Type B pancreatic cell (in vitro differentiated cells): ENCODE data around the gene SLC5A2. TPM values are rescaled to one million over a fixed set of nuclear protein-coding genes. Genes with fewer than 3 reads are reported as not detected.
"Not testable (repeated sequence)": the region's sequence is repeated elsewhere in the genome, so short reads cannot be mapped to it uniquely, and the experiment has no call there.

Experiments used
- DNase-seq: peaks from one replicate; pipeline ENCODE4 v3.0.0; 2021; ENCODE audit warnings: mixed read lengths; ENCODE audit not compliant: unreplicated experiment; ENCODE audit errors: extremely low spot score
- H3K27ac Mint-ChIP-seq: 2 replicates; pipeline ENCODE4 v1.8.0; 2021; ENCODE audit warnings: mild to moderate bottlenecking, mixed read lengths
- H3K27me3 Mint-ChIP-seq: 2 replicates; pipeline ENCODE4 v1.8.0; 2021; ENCODE audit warnings: mixed read lengths
- H3K36me3 Mint-ChIP-seq: 2 replicates; pipeline ENCODE4 v1.8.0; 2021; ENCODE audit warnings: mixed read lengths
- H3K4me1 Mint-ChIP-seq: one replicate; pipeline ENCODE4 v1.8.0; 2021; ENCODE audit warnings: mixed read lengths; ENCODE audit not compliant: unreplicated experiment
- H3K4me3 Mint-ChIP-seq: 2 replicates; pipeline ENCODE4 v1.8.0; 2021; ENCODE audit warnings: mild to moderate bottlenecking, mixed read lengths
- H3K9me3 Mint-ChIP-seq: 2 replicates; pipeline ENCODE4 v1.8.0; 2021; ENCODE audit warnings: mixed read lengths
- CTCF ChIP-seq: fragments of 200-600 bp; sonication (generic); conservative IDR thresholded peaks from 2 replicates; pipeline ENCODE4 v1.5.0; 2021; ENCODE audit warnings: antibody characterized with exemption, mild to moderate bottlenecking
- total RNA-seq: library from RNA; stranded (reverse); gene quantifications from 2 replicates; pipeline ENCODE4 v1.2.1, GENCODE V29; 2021; ENCODE audit warnings: low replicate concordance

Gene SLC5A2
- total RNA-seq, 1 donor from 2014 or later: 0.41 TPM

- Mint-ChIP-seq H3K9me3 (no peaks in the 10 kb centered on the region), H3K4me3 (no peak overlapping the region), H3K36me3 (no peaks in the 10 kb centered on the region), H3K27ac (no peak overlapping the region), H3K27me3 (peaks cover 36% of the 10 kb centered on the region), H3K4me1 (no peaks in the 10 kb centered on the region)
- no peak for DNase-seq
- TF ChIP-seq CTCF: no peak
Observed at GRCh38 chr16:31521368-31521767, 38.4 kb downstream of the SLC5A2 start.

- no peaks in the 10 kb centered on the region for H3K36me3 Mint-ChIP-seq
- DNase-seq: no peak
- H3K27ac Mint-ChIP-seq: no peak overlapping the region
- H3K9me3 Mint-ChIP-seq: no peaks in the 10 kb centered on the region
- H3K4me3 Mint-ChIP-seq: no peak overlapping the region
- H3K27me3 Mint-ChIP-seq: peaks cover 36% of the 10 kb centered on the region
- TF ChIP-seq CTCF: no peak
- no peaks in the 10 kb centered on the region for H3K4me1 Mint-ChIP-seq
Observed at GRCh38 chr16:31522071-31522470, 39.1 kb downstream of the SLC5A2 start.

- not testable (repeated sequence) for H3K4me1 Mint-ChIP-seq, H3K27ac Mint-ChIP-seq, H3K36me3 Mint-ChIP-seq, H3K4me3 Mint-ChIP-seq, H3K9me3 Mint-ChIP-seq, DNase-seq
- H3K27me3 Mint-ChIP-seq: peaks cover 30% of the 10 kb centered on the region
Observed at GRCh38 chr16:31523768-31524167, 40.8 kb downstream of the SLC5A2 start.

- Mint-ChIP-seq H3K36me3 (no peaks in the 10 kb centered on the region), H3K27me3 (peaks cover 30% of the 10 kb centered on the region), H3K4me3 (no peak overlapping the region), H3K9me3 (no peaks in the 10 kb centered on the region), H3K27ac (no peak overlapping the region), H3K4me1 (no peaks in the 10 kb centered on the region)
- no peak for TF ChIP-seq CTCF
- no peak for DNase-seq
Observed at GRCh38 chr16:31525113-31525512, 42.2 kb downstream of the SLC5A2 start.

- H3K27me3 Mint-ChIP-seq: peaks cover 21% of the 10 kb centered on the region
- no peak for DNase-seq
- no peak for TF ChIP-seq CTCF
- no peaks in the 10 kb centered on the region for H3K9me3 Mint-ChIP-seq
- no peak within 1 kb of the TSS for H3K27ac Mint-ChIP-seq
- peak within 1 kb of the TSS; percentile 72 for H3K4me3 Mint-ChIP-seq
- no peaks in the 10 kb centered on the region for H3K36me3 Mint-ChIP-seq
- no peaks in the 10 kb centered on the region for H3K4me1 Mint-ChIP-seq
Observed at GRCh38 chr16:31527734-31528274, 44.9 kb downstream of the SLC5A2 start, which contains the start of gene AHSP. TSS of gene AHSP (plus strand) at chr16:31527900. CDS start at chr16:31528140, 240 bp downstream.

GRCh38 chr16:31528523-31529107 is 45.7 kb downstream of the SLC5A2 start:
- no peaks in the 10 kb centered on the region for H3K4me1 Mint-ChIP-seq
- H3K27ac Mint-ChIP-seq: no peak overlapping the region
- no peak for DNase-seq
- TF ChIP-seq CTCF: no peak
- no peaks in the 10 kb centered on the region for H3K36me3 Mint-ChIP-seq
- no peaks in the 10 kb centered on the region for H3K9me3 Mint-ChIP-seq
- H3K27me3 Mint-ChIP-seq: peaks cover 19% of the 10 kb centered on the region
- peak overlapping the region; percentile 72 for H3K4me3 Mint-ChIP-seq
